Measurements from ENCODE around the gene NADSYN1. TPM values are rescaled to one million over a fixed set of nuclear protein-coding genes. Genes with fewer than 3 reads are reported as not detected.

The NADSYN1 gene
- total RNA-seq, 1 experiment from 2014 or later, result 58.2 TPM

- POLR2A ChIA-PET, result no interaction called here
- Histone ChIP-seq H3K4me1 (ENCODE audit: control insufficient read depth in 1 of 2, insufficient read depth in 2 of 2, low read length in 2 of 2) (no peaks in the 10 kb centered on the region), H3K9me3 (ENCODE audit: control insufficient read depth in 1 of 2, insufficient read depth in 1 of 2, low read depth in 1 of 2, low read length in 2 of 2) (no peaks in the 10 kb centered on the region), H3K27ac (ENCODE audit: low read depth, low read length) (no peak overlapping the region), H3K36me3 (ENCODE audit: control insufficient read depth in 1 of 2, insufficient read depth in 2 of 2, low read length in 2 of 2) (no peaks in the 10 kb centered on the region), H4K20me1 (ENCODE audit: insufficient read depth) (no peaks in the 10 kb centered on the region), H2AFZ (ENCODE audit: low read depth, low read length, poor library complexity, severe bottlenecking) (no peak overlapping the region), H3K9ac (ENCODE audit: low read length) (no peak overlapping the region), H3K9me2 (ENCODE audit: insufficient read depth) (no peaks in the 10 kb centered on the region), H3K4me2 (ENCODE audit: low read length) (no peak overlapping the region), H3K79me2 (ENCODE audit: insufficient read depth, low read length) (no peaks in the 10 kb centered on the region), H3K27me3 (ENCODE audit: insufficient read depth, low read length) (no peaks in the 10 kb centered on the region), H3K4me3 (replicated peaks in 1 of 2; ENCODE audit: low read depth in 1 of 2, low read length in 2 of 2) (no peak overlapping the region)
- ATAC-seq (no peak), DNase-seq (ENCODE audit: low read depth, low spot score) (no peak)
- no TSS peak for BruUV-seq (replicated peaks)
- CTCF ChIA-PET, result no interaction called here
- TF ChIP-seq ATF3 (IDR thresholded peaks at IDR 0.05) (no peak), YY1 (IDR thresholded peaks at IDR 0.05; ENCODE audit: extremely low read depth, insufficient replicate concordance, low read depth, low read length) (no peak)
- RAD21 ChIA-PET (ENCODE audit: low non-redundant PET in 1 of 2, low total read pairs in 2 of 2, uncharacterized antibody in 2 of 2, unreplicated experiment in 2 of 2), result no interaction called here
- intact Hi-C loops (cut with micrococcal nuclease), result no loop called here
Observed at GRCh38 chr11:71406681-71407080, 46.3 kb upstream of the NADSYN1 start.

GRCh38 chr11:71407356-71407755 lies 45.6 kb upstream of the NADSYN1 start:
- RAD21 ChIA-PET (ENCODE audit: low non-redundant PET in 1 of 2, low total read pairs in 2 of 2, uncharacterized antibody in 2 of 2, unreplicated experiment in 2 of 2), result no interaction called here
- no peak for ATAC-seq
- H3K4me2 ChIP-seq (ENCODE audit: low read length), result no peak overlapping the region
- H3K27ac ChIP-seq (ENCODE audit: low read depth, low read length), result no peak overlapping the region
- H2AFZ ChIP-seq (ENCODE audit: low read depth, low read length, poor library complexity, severe bottlenecking), result no peak overlapping the region
- intact Hi-C loops (cut with micrococcal nuclease), result no loop called here
- no peaks in the 10 kb centered on the region for H3K36me3 ChIP-seq (ENCODE audit: control insufficient read depth in 1 of 2, insufficient read depth in 2 of 2, low read length in 2 of 2)
- BruUV-seq (replicated peaks), result no TSS peak
- H3K79me2 ChIP-seq (ENCODE audit: insufficient read depth, low read length), result no peaks in the 10 kb centered on the region
- H3K9me2 ChIP-seq (ENCODE audit: insufficient read depth), result no peaks in the 10 kb centered on the region
- no peak overlapping the region for H3K9ac ChIP-seq (ENCODE audit: low read length)
- H3K27me3 ChIP-seq (ENCODE audit: insufficient read depth, low read length), result no peaks in the 10 kb centered on the region
- no peaks in the 10 kb centered on the region for H3K4me1 ChIP-seq (ENCODE audit: control insufficient read depth in 1 of 2, insufficient read depth in 2 of 2, low read length in 2 of 2)
- no peak overlapping the region for H3K4me3 ChIP-seq (replicated peaks in 1 of 2; ENCODE audit: low read depth in 1 of 2, low read length in 2 of 2)
- no peaks in the 10 kb centered on the region for H3K9me3 ChIP-seq (ENCODE audit: control insufficient read depth in 1 of 2, insufficient read depth in 1 of 2, low read depth in 1 of 2, low read length in 2 of 2)
- H4K20me1 ChIP-seq (ENCODE audit: insufficient read depth), result no peaks in the 10 kb centered on the region
- CTCF ChIA-PET, result no interaction called here
- no peak for DNase-seq (ENCODE audit: low read depth, low spot score)
- POLR2A ChIA-PET, result no interaction called here
- TF ChIP-seq ELF1 (IDR thresholded peaks at IDR 0.05; ENCODE audit: borderline replicate concordance, low read depth), result no peak
- no peak for TF ChIP-seq EGR1 (IDR thresholded peaks at IDR 0.05; ENCODE audit: low read depth)
- TF ChIP-seq FOSL1 (IDR thresholded peaks at IDR 0.05; ENCODE audit: low read depth), result no peak
- no peak for TF ChIP-seq POLR2AphosphoS5 (IDR thresholded peaks at IDR 0.05; ENCODE audit: low read depth, low read length)
- no peak for TF ChIP-seq EZH2 (IDR thresholded peaks at IDR 0.05)
- TF ChIP-seq RAD21 (IDR thresholded peaks at IDR 0.05; ENCODE audit: low read depth), result no peak
- TF ChIP-seq TCF7L2 (IDR thresholded peaks at IDR 0.05; ENCODE audit: borderline replicate concordance, extremely low read depth, insufficient read depth, insufficient read length), result no peak
- TF ChIP-seq ZNF274 (IDR thresholded peaks at IDR 0.05; ENCODE audit: low read depth, low read length), result no peak
- no peak for TF ChIP-seq CTCF (IDR thresholded peaks at IDR 0.05 in 2 of 3, conservative IDR thresholded peaks at IDR 0.05 in 1 of 3; ENCODE audit: borderline replicate concordance in 1 of 3, insufficient read depth in 1 of 3, low read depth in 2 of 3, low read length in 2 of 3)
- no peak for TF ChIP-seq CBX3 (IDR thresholded peaks at IDR 0.05; ENCODE audit: low read depth)
- no peak for TF ChIP-seq ZFX (IDR thresholded peaks at IDR 0.05)
- TF ChIP-seq SRF (IDR thresholded peaks at IDR 0.05; ENCODE audit: low read depth), result no peak
- TF ChIP-seq SP1 (IDR thresholded peaks at IDR 0.05; ENCODE audit: low read depth), result no peak
- no peak for TF ChIP-seq ATF3 (IDR thresholded peaks at IDR 0.05)
- no peak for TF ChIP-seq MAX (IDR thresholded peaks at IDR 0.05)
- TF ChIP-seq JUND (IDR thresholded peaks at IDR 0.05), result no peak

Data from HCT116 (cell line).